Prostate gland (tissue), 2 donors: Measurements from ENCODE around the gene MCUR1. TPM values are rescaled to one million over a fixed set of nuclear protein-coding genes. Genes with fewer than 3 reads are reported as not detected.
"Not testable (repeated sequence)": the region's sequence is repeated elsewhere in the genome, so short reads cannot be mapped to it uniquely, and the experiment has no call there.

ENCODE experiments used
- DNase-seq: peaks from one replicate; pipeline ENCODE4 v3.0.0-alpha.2; 2019; ENCODE audit warnings: low spot score
- H3K27ac ChIP-seq, 2 donors: fragments of 200-600 bp; sonication (generic); 2 replicates each; pipeline ENCODE4 v1.5.1; 2017 to 2019
- H3K27me3 ChIP-seq: fragments of 200-600 bp; sonication (generic); replicated peaks from 2 replicates; pipeline ENCODE4 v1.5.1; 2019; ENCODE audit not compliant: insufficient read depth
- H3K36me3 ChIP-seq, 2 donors: fragments of 200-600 bp; sonication (generic); 1 replicate in 1 of 2; 2 replicates in 1 of 2; pipeline versions ENCODE4 v1.5.1 to v1.8.1; 2017 to 2019
- H3K4me1 ChIP-seq: fragments of 200-600 bp; sonication (generic); replicated peaks from 2 replicates; pipeline ENCODE4 v1.5.1; 2019
- H3K4me3 ChIP-seq, 2 donors: fragments of 200-600 bp; sonication (generic); 2 replicates each; pipeline ENCODE4 v1.5.1; 2017 to 2019
- H3K9me3 ChIP-seq: fragments of 200-600 bp; sonication (generic); 2 replicates; pipeline ENCODE4 v1.5.1; 2017
- POLR2A ChIP-seq: fragments of 450-650 bp; IDR thresholded peaks from one replicate; pipeline ENCODE4 v1.6.1; 2016; ENCODE audit warnings: antibody characterized with exemption, mild to moderate bottlenecking
- POLR2AphosphoS5 ChIP-seq: sonication (generic); formaldehyde crosslinking; IDR thresholded peaks from one replicate; pipeline ENCODE4 v1.6.1; 2017; ENCODE audit warnings: antibody characterized with exemption
- WGBS: methylation state at CpG from one replicate; pipeline ENCODE4 v1.1.5; 2018; 5-methylcytosine and 5-hydroxymethylcytosine counted together
- intact Hi-C: fragments of 100-400 bp; cut with DNase I; formaldehyde crosslinking; loops from one replicate; pipeline ENCODE4 v1.14.2; 2022
- total RNA-seq, 2 donors: library from RNA; depleted of rRNA; stranded (reverse); fragments of >200 nt; gene quantifications; one replicate each; pipeline ENCODE4 v1.1.0, GENCODE V29; 2016
- TF ChIP-seq, protein P1 (sequence below), 4 experiments: fragments of 200-600 bp in 2 of 4; fragments of 450-650 bp in 2 of 4; sonication (generic) in 2 of 4; IDR thresholded peaks; 1 replicate in 3 of 4; 2 replicates in 1 of 4; pipeline ENCODE4 v1.5.1; 2016 to 2019; ENCODE audit warnings: antibody characterized with exemption in 4 of 4, mild to moderate bottlenecking in 2 of 4, moderate library complexity in 2 of 4

MCUR1 gene
- total RNA-seq, 2 donors from 2014 or later, result 13.7 to 16.8 TPM

DNA sequence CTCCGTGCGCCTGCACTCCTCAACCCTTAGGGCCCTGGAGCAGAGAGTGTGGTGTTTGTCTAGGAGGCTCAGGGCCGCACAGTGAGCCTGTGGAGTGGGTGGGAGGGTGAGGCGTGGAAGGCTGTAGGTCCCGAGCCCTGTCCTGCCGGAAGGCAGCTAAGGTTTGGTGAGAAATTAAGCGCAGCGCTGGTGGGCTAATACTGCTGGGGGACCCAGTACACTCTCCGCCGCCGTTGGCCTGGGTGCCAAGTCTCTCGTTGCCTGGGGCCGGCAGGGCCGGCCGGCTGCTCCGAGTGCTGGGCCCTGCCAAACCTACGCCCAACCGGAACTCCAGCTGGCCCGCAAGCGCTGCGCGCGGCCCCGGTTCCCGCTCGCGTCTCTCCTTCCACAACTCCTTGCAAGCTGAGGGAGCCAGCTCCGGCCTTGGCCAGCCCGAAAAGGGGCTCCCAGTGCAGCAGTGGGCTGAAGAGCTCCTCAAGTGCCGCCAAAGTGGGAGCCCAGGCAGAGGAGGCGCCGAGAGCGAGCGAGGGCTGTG is 40.4 kb upstream of the MCUR1 start:
- TF ChIP-seq POLR2AphosphoS5 (no peak), POLR2A (no peak)
- TF ChIP-seq, protein P1, sequence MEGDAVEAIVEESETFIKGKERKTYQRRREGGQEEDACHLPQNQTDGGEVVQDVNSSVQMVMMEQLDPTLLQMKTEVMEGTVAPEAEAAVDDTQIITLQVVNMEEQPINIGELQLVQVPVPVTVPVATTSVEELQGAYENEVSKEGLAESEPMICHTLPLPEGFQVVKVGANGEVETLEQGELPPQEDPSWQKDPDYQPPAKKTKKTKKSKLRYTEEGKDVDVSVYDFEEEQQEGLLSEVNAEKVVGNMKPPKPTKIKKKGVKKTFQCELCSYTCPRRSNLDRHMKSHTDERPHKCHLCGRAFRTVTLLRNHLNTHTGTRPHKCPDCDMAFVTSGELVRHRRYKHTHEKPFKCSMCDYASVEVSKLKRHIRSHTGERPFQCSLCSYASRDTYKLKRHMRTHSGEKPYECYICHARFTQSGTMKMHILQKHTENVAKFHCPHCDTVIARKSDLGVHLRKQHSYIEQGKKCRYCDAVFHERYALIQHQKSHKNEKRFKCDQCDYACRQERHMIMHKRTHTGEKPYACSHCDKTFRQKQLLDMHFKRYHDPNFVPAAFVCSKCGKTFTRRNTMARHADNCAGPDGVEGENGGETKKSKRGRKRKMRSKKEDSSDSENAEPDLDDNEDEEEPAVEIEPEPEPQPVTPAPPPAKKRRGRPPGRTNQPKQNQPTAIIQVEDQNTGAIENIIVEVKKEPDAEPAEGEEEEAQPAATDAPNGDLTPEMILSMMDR (IDR thresholded peaks at IDR 0.05), result no peak
- no peak for DNase-seq

DNA sequence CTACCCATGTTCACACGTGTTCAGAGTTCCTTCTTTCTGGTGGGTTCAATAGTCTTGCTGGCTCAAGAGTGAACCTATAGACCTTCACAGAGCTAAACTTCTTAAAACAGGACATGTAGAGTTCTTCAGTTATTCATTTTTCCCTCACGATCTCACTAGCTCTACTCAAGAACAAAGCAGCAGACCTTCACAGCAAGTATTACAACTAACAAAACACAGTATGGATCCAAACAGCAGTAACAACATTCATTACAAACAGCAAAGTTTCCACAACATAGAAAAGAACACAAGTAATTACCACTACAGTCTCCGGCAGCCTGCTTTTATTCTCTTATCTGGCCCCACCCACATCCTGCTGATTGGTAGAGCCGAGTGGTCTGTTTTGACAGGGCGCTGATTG is 39.5 kb upstream of the MCUR1 start:
- WGBS, result 90% methylated on average over 5 of the region's 5 CpGs
- Histone ChIP-seq H3K9me3 (no peaks in the 10 kb centered on the region), H3K27ac (no peak overlapping the region), H3K27me3 (no peaks in the 10 kb centered on the region), H3K4me3 (no peak overlapping the region), H3K4me1 (no peaks in the 10 kb centered on the region), H3K36me3 (no peaks in the 10 kb centered on the region)
- intact Hi-C loops, result no loop called here
- DNase-seq, result no peak
- TF ChIP-seq POLR2A (no peak), POLR2AphosphoS5 (no peak)
- TF ChIP-seq, protein P1 (IDR thresholded peaks at IDR 0.05), result no peak

More for the DNA sequence above, 40.4 kb upstream of the MCUR1 start:
- Histone ChIP-seq H3K9me3 (no peaks in the 10 kb centered on the region), H3K4me1 (no peaks in the 10 kb centered on the region), H3K36me3 (no peaks in the 10 kb centered on the region), H3K27ac (no peak overlapping the region), H3K27me3 (no peaks in the 10 kb centered on the region), H3K4me3 (no peak overlapping the region)
- WGBS, result 91% methylated on average over 28 of the region's 34 CpGs
- intact Hi-C loops, result no loop called here

DNA sequence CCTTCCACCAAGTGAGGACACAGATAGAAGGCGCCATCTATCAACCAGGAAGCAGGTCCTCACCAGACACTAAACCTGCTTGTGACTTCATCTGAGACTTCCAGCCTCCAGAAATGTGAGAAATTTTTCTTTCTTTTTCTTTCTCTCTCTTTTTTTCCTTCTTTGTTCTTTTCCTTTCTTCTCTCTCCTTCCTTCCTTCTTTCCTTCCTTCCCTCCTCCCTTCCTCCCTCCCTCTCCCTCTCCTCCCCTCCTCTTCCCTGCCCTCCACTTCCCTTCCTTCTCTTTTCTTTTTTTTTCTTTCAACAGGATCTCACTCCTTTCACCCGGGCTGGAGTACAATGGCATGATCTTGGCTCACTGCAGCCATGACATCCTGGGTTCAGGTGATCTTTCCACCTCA is 37.4 kb upstream of the MCUR1 start:
- Histone ChIP-seq H3K36me3 (no peaks in the 10 kb centered on the region), H3K4me3 (no peak overlapping the region), H3K9me3 (no peaks in the 10 kb centered on the region), H3K4me1 (no peaks in the 10 kb centered on the region), H3K27ac (no peak overlapping the region), H3K27me3 (no peaks in the 10 kb centered on the region)
- intact Hi-C loops, result no loop called here
- WGBS, result 78% methylated on average over 2 of the region's 2 CpGs
- no peak for DNase-seq
- TF ChIP-seq POLR2A (no peak), POLR2AphosphoS5 (no peak)
- TF ChIP-seq, protein P1 (IDR thresholded peaks at IDR 0.05), result no peak

DNA sequence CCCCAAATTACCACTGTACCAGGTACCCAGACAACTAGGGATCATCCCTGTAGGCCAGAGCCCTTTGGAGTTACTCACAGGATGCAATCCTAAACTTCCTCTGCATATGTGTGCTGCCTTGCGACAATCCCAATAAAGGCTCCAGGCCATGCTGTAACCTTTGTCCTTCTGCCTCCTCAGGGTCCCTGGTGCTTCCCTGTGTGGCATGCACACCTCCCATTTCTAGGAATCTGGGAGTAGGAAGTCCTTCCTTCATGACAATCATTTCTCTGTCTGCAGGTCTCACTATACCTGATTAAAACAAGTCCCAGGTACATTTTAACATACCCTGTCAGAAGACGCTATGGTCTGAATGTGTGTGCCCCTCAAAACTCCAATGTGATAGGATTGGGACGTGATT is 37.0 kb upstream of the MCUR1 start:
- TF ChIP-seq, protein P1 (IDR thresholded peaks at IDR 0.05), result no peak
- TF ChIP-seq POLR2A, result no peak
- no peak for TF ChIP-seq POLR2AphosphoS5
- Histone ChIP-seq H3K4me1 (no peaks in the 10 kb centered on the region), H3K4me3 (no peak overlapping the region), H3K27me3 (no peaks in the 10 kb centered on the region), H3K27ac (no peak overlapping the region), H3K9me3 (no peaks in the 10 kb centered on the region), H3K36me3 (no peaks in the 10 kb centered on the region)
- intact Hi-C loops, result no loop called here
- WGBS, result 94% methylated on average over 3 of the region's 3 CpGs
- DNase-seq, result no peak

DNA sequence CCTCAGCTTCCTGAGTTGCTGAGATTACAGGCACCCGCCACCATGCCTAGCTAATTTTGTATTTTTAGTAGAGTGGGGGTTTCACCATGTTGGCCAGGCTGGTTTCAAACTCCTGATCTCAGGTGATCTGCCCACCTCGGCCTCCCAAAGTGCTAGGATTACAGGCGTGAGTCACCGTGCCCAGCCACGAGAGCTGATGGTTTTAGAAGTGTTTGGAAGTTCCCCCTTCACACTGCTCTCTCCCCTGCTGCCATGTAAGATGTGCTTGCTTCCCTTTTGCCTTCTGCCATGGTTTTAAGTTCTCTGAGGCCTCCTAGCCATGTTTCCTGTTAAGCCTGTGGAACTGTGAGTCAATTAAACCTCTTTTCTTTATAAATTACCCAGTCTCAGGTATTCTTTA is 36.3 kb upstream of the MCUR1 start:
- H3K4me3 ChIP-seq, H3K36me3 ChIP-seq, H3K27ac ChIP-seq, H3K4me1 ChIP-seq, H3K27me3 ChIP-seq, H3K9me3 ChIP-seq, intact Hi-C loops, DNase-seq: not testable (repeated sequence)
- 91% methylated on average over 5 of the region's 5 CpGs for WGBS
